Fibroblast of skin of left biceps (primary cell): ENCODE measurements around the gene RNPEP.
A peak's percentile ranks its signal among the peaks of the same experiment; 100 is the strongest.
"Not testable (repeated sequence)": the region's sequence is repeated elsewhere in the genome, so short reads cannot be mapped to it uniquely, and the experiment has no call there.

Experiments
- DNase-seq, 2 experiments: peaks; one replicate each; pipeline ENCODE4 v3.0.0-alpha.2; 2013; ENCODE audit warnings: low read depth in 2 of 2

Gene RNPEP

DNA sequence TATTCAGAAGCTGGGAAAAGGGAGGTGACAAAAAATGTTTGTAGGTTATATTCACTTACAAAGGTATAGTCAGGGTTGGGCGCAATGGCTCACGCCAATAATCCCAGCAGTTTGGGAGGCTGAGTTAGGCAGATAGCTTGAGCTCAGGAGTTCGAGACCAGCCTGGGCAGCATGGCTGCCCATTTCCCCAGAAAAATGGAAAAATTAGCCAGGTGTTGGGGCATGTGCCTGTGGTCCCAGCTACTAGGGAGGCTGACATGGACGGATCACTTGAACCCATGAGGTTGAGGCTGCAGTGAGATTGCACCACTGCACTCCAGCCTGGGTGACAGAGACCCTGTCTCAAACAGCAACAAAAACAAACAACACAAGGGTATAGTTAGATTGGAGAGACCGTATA is 24.1 kb upstream of the RNPEP start:
- DNase-seq = no peak

DNA sequence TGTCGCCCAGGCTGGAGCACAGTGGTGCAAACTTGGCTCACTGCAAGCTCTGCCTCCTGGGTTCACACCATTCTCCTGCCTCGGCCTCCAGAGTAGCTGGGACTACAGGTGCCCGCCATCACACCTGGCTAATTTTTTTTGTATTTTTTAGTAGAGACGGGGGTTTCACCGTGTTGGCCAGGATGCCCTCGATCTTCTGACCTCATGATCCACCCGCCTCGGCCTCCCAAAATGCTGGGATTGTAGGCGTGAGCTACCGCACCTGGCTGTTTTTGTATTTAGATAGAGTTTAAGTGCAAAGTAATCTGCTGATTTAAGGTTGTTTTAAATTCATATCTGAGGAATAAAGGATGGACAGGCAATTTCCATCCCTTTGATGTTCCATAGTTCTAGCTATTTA is 20.1 kb upstream of the RNPEP start:
- DNase-seq = not testable (repeated sequence)

DNA sequence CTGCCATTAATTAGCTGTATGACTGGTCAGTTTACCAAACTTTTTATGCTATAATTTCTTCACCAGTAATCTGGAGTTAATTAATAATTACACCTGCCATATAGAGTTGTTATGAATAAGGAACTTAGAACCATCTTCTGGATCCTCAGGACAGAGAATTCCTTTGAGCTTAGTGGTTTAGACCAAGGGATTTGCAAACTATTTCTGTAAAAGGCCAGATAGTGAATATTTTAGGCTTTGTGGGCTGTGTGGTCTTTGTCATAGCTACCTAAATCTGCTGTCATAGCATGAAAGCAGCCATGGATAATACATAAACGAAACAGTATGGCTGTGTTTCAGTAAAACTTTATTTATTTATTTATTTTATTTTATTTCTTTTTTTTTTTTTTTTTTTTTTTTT is 18.2 kb upstream of the RNPEP start:
- no peak for DNase-seq

GRCh38 chr1:201966171-201966570 is 16.3 kb upstream of the RNPEP start:
- DNase-seq = no peak

- DNase-seq = no peak
Observed at GRCh38 chr1:201968202-201968925, 14.1 kb upstream of the RNPEP start.

DNA sequence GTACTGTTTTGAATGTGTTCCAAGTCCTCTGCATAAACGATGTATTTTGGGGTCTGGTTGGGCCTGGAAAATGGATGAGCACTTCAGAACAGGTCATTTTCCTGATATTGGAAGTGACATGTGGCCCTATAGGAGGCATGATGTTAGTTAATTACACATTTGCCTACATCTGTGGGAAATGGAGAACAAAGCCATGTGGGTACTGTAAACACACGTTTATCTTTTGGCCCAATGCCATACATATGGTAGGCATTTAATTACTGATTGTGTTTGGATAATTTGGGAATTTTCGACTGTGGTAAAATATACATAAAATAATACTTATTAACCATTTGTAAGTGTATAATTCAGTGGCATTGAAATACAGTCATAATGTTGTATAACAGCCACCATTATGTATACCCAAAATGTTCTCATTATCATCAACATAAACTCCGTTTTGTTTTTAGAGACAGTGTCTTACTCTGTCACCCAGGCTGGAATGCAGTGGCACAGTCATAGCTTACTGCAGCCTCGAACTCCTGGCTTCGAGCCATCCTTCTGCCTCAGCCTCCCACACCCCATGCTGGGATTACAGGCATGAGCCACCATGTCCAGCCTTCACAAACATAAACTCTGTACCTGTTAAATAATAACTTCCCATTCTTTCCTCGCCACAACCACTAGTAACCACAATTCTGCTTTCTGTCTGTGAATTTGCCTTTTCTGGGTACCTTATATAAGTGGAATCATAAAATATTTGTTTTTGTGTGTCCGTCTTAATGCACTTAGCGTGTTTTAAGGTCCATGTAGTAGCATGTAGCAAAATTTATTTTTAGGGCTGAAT is 11.9 kb upstream of the RNPEP start:
- DNase-seq = no peak

DNA sequence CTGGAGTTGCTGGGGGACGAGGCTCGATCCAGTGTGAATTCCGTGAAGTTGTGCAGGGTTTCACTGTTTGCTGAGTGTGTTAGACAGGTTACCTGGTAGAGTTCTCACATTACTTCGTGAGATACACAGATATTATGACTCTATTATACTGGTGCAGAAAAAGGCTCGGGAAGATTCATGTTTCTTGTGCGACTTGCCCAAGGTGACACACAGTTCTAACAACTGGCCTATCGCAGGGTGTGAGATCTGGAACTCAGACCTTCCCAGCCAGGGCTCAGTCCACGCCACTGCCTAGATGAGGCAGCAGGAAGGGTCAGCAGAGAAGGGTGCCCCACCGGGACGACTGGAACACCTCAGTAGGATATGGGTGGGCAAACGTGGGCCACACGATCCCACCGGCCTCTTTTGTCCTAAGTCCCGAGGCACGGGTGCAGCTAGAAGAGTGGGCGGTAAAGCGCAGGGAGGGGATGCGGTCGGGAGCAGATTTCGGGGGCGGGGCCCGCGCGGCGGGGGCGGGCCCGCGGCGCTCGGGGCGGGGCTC is 296 bp upstream of the RNPEP start:
- DNase-seq = no peak

GRCh38 chr1:201983380-201983805 is 945 bp downstream of the RNPEP start:
- no peak for DNase-seq

DNA sequence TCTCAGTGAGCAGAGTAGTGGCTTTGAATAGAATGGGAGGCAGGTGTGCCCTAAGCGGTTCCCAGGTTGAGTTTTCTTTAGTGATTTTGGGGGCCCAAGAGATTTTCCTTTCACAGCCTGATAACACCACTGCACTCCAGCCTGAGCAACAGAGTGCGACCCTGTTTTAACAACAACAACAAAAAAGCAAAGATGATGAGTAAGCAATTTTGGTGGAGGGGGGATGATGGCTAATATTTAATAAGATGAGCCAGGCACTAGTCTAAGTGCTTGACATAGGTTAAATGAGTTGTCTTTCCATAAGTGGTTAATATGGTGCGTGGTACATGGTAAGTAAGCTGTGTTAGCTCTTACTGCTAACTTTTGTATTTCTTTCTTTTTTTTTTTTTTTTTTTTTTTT is 2.0 kb downstream of the RNPEP start:
- DNase-seq = no peak

DNA sequence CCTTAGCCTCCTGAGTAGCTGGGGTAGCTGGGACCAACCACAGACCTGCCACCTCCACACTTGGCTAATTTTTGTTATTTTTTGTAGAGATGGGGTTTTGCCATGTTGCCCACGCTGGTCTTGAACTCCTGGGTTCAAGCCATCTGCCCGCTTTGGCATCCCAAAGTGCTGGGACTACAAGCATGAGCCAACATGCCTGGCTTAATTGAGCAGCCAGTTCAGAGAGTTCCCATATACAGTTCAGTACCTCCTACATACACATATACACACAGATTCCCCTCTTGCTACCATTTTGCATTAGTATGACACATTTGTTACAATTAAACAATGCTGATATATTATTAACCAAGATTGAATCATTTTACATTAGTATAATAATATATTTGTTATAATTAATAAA is 2.9 kb downstream of the RNPEP start:
- DNase-seq = no peak

DNA sequence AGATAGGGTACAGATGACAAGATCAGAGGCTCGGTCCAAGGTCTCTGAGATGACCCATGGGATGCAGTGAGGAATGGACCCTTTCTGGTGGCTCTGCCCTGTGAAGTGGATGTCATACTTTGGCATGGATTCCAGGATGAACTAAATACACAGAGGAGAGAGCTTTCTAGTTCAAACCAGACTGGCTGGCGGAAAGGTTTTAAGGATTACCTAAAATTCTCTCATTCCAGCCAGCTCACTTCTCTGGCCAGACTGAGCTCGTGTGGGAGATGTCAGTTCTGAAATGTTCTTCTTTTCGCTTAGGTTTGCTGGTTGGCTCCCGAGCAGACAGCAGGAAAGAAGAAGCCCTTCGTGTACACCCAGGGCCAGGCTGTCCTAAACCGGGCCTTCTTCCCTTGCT is 6.2 kb downstream of the RNPEP start:
- no peak for DNase-seq

- DNase-seq = no peak
Observed at GRCh38 chr1:201989354-201990128, 7.1 kb downstream of the RNPEP start.

- DNase-seq = no peak
Observed at GRCh38 chr1:201990427-201990826, 8.0 kb downstream of the RNPEP start.

GRCh38 chr1:201999625-202000238 is 17.3 kb downstream of the RNPEP start:
- DNase-seq = no peak

DNA sequence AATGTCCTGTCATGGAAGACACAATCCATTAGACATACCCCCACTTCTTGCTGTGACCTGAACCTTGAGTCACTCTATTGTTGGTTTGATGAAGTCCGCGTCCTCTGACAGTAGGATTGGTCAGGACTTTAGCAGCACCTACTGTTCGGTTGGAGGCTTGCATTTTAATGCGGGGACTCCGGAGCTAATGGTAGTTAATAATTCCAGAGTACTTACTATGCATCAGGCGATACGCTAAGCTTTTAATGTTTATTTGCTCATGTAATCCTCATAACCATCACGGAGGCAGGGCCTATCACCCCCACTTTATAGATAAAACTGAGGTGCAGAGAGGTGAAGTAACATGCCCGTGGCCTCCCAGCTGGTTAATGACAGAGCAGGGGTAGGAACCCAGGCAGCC is 20.1 kb downstream of the RNPEP start:
- DNase-seq = no peak

DNA sequence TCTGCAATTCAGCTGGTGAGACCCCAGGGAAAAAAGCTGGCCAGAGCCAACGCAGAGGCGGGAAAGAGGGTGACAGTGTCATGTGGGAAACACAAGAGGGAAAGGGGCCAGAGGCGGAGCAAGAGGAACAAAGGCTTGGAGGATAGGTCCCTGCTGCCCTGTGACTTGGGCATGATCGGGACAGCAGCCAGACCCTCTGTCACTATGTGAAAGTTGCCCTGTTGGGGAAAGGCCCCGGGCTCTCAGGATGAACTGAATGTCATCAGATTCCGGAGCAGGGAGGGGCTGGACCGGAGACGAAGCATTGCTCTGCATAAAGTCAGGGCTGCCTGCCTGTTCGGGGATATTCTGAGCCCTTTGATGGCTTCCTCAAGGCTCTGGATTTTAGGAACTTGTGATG is 22.3 kb downstream of the RNPEP start:
- no peak for DNase-seq

- no peak for DNase-seq
Observed at GRCh38 chr1:202005958-202006357, 23.5 kb downstream of the RNPEP start.

DNA sequence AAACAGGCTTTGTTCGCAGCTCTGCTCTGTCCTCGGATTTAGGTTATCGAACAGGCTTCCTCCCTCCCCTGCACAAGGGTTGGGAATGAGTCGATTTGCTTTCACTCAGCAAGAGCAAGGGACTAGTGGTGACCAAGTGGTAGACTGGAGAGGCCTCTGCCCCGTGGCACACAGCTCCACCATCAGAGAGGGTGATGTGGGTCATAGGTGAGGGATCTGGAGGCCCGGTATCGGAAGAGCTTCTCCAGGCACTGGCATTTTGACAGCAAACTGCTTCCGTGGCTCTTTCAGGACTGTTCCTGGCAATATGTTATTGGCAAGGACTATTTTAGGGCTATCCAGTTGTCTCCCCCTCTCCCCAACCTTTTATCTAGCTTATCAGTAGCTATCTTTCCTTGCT is 24.9 kb downstream of the RNPEP start:
- DNase-seq = no peak

DNA sequence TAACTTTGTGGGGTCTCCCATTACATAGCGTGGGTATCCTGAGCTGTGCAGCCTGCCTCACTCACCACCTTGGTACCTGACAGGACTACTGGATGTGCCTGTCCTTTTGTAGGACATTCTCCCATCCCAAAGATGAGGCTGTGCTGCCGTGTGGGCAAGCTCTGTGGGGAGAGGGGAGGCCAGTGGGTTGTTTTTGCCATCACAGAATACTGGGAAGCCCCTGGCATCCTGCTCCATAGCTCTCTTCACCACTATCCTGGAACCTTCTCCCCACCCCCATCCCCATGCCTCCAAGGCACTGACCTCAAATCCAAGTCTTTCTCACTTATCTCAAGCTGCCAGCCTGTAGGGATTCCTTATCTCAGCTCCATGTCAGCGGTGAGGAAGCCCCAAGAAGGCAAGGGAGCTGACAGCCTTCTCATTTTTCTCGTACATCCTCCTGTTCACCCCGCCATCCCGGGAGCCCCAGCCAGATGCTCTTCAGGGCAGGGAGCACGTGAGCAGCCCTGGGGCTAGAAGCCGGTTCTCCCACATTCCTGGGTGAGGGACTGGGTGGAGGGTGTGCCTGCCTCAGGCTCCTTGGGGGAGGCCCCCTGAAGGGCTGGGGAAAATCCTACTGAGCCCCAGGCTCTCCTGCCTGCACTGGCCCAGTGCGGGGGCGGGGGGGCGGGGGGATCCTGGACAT is 25.5 kb downstream of the RNPEP start:
- DNase-seq = no peak

DNA sequence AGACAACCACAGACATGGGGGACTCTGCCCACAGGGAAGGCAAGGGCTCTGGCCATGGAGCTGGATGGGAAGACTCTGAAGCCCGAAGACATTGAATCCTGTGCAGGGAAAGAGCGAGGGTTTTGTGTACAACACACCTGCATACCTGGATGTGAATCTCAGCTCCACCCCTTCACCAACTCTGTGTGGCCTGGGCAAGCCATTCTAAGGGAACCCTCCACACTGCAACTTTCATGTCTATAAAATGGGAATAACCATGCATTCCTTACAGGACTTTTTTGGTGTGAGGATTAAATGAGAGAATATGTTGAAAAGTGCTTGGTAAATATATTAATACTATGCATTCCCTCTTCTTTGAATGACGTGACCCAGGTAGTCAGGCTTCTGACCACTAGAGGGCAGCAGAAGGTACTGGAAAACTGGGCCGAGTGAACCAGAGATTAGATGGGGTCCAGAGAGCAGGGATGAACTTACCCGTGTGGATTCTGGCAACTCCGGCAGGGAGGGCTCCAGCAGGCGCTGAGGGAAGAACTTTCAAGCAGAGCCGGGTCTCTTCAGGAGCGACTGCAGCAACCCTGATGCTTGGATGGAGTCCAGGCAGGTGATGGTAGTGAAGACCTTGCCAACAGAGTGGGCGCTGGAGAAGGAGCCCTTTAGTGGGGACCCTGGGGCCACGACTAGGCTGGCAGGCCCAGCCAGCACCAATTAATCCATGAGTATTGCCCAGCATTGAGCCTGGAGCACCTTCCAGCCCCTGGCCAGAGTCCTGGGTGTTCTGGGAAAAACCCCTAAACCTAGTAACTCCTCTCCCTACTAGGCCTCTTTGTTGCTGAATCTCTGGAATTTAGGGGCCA is 27.1 kb downstream of the RNPEP start:
- peak; percentile 34 to 40 for DNase-seq
